Neural cell (in vitro differentiated cells): ENCODE results near the gene SUCLG2. TPM values are rescaled to one million over a fixed set of nuclear protein-coding genes. Genes with fewer than 3 reads are reported as not detected.

Experiments
- H2AFZ ChIP-seq: fragments of 200-600, 300-800 bp; sonication (generic), shearing (Covaris generic); 2 replicates; pipeline ENCODE4 v1.6.0; 2014; ENCODE audit warnings: low read depth, mild to moderate bottlenecking, antibody characterized with exemption, low read length, moderate library complexity
- H3F3A ChIP-seq: fragments of 200-600 bp; shearing (Covaris generic); 2 replicates; pipeline ENCODE4 v1.6.1; 2016; ENCODE audit warnings: mild to moderate bottlenecking, moderate library complexity, mixed read lengths, antibody characterized with exemption, low read length; ENCODE audit not compliant: insufficient read depth, poor library complexity, severe bottlenecking
- H3K27ac ChIP-seq: fragments of 200-600, 300-800 bp; sonication (generic), shearing (Covaris generic); 2 replicates; pipeline ENCODE4 v1.5.1; 2014; ENCODE audit warnings: mild to moderate bottlenecking, low read length, moderate library complexity
- H3K27me3 ChIP-seq: fragments of 300-800, 200-600 bp; sonication (generic), shearing (Covaris generic); 2 replicates; pipeline ENCODE4 v1.6.0; 2014; ENCODE audit warnings: mild to moderate bottlenecking, low read depth, low read length, moderate library complexity; ENCODE audit not compliant: insufficient read depth
- H3K36me3 ChIP-seq: fragments of 300-800, 200-600 bp; sonication (generic), shearing (Covaris generic); 2 replicates; pipeline ENCODE4 v1.5.1; 2014; ENCODE audit warnings: mild to moderate bottlenecking, antibody characterized with exemption, low read length, moderate library complexity; ENCODE audit not compliant: insufficient read depth
- H3K4me2 ChIP-seq: fragments of 300-800, 200-600 bp; sonication (generic), shearing (Covaris generic); 2 replicates; pipeline ENCODE4 v1.6.0; 2014; ENCODE audit warnings: mild to moderate bottlenecking, low read length
- H3K4me3 ChIP-seq: fragments of 300-800, 200-600 bp; sonication (generic), shearing (Covaris generic); 2 replicates; pipeline ENCODE4 v1.5.1; 2014; ENCODE audit warnings: mild to moderate bottlenecking, low read length, moderate library complexity
- H3K79me2 ChIP-seq: fragments of 200-600 bp; shearing (Covaris generic); replicated peaks from 2 replicates; pipeline ENCODE4 v1.6.0; 2014; ENCODE audit warnings: mild to moderate bottlenecking, low read length, moderate library complexity; ENCODE audit not compliant: insufficient read depth
- H3K9ac ChIP-seq: fragments of 300-800, 200-600 bp; sonication (generic), shearing (Covaris generic); 2 replicates; pipeline ENCODE4 v1.6.1; 2016; ENCODE audit warnings: mild to moderate bottlenecking, low read length, mixed read lengths
- H3K9me2 ChIP-seq: fragments of 200-600 bp; shearing (Covaris generic); 2 replicates; pipeline ENCODE4 v1.6.1; 2016; ENCODE audit warnings: mild to moderate bottlenecking, low read length, mixed read lengths; ENCODE audit not compliant: insufficient read depth
- H3K9me3 ChIP-seq: fragments of 200-600, 300-800 bp; sonication (generic), shearing (Covaris generic); 2 replicates; pipeline ENCODE4 v1.6.1; 2016; ENCODE audit warnings: mild to moderate bottlenecking, mixed run types, low read length, moderate library complexity, mixed read lengths
- H4K20me1 ChIP-seq: fragments of 200-600 bp; shearing (Covaris generic); 2 replicates; pipeline ENCODE4 v1.6.1; 2016; ENCODE audit warnings: mild to moderate bottlenecking, mixed run types; ENCODE audit not compliant: insufficient read depth
- EP300 ChIP-seq: fragments of 450-650 bp; conservative IDR thresholded peaks from 2 replicates; pipeline ENCODE4 v1.6.1; 2014; ENCODE audit warnings: antibody characterized with exemption, mild to moderate bottlenecking, moderate library complexity; ENCODE audit not compliant: poor library complexity, severe bottlenecking
- EZH2 ChIP-seq: fragments of 200-600, 300-800 bp; shearing (Covaris generic), sonication (generic); IDR thresholded peaks from 2 replicates; pipeline ENCODE4 v1.6.1; 2014; ENCODE audit warnings: antibody characterized with exemption, low read length, borderline replicate concordance, mild to moderate bottlenecking; ENCODE audit not compliant: insufficient read depth, poor library complexity, severe bottlenecking
- MXI1 ChIP-seq: fragments of 450-650 bp; conservative IDR thresholded peaks from 2 replicates; pipeline ENCODE4 v1.6.1; 2014; ENCODE audit warnings: antibody characterized with exemption, mild to moderate bottlenecking; ENCODE audit not compliant: poor library complexity, severe bottlenecking
- POLR2AphosphoS5 ChIP-seq: IDR thresholded peaks from 2 replicates; pipeline ENCODE4 v1.6.1; 2012
- RAD21 ChIP-seq: fragments of 450-650 bp; conservative IDR thresholded peaks from 2 replicates; pipeline ENCODE4 v1.6.1; 2014; ENCODE audit warnings: antibody characterized with exemption, mild to moderate bottlenecking, moderate library complexity
- SMC3 ChIP-seq: fragments of 450-650 bp; conservative IDR thresholded peaks from 2 replicates; pipeline ENCODE4 v1.6.1; 2014; ENCODE audit warnings: antibody characterized with exemption, mild to moderate bottlenecking, moderate library complexity; ENCODE audit not compliant: poor library complexity
- TAF1 ChIP-seq: IDR thresholded peaks from 2 replicates; pipeline ENCODE4 v1.6.1; 2012; ENCODE audit warnings: low read depth
- polyA plus RNA-seq: library from polyadenylated mRNA; depleted of rRNA; stranded (reverse); fragments of >200 nt; gene quantifications from 2 replicates; pipeline ENCODE4 v1.2.3, GENCODE V29; 2014
- TF ChIP-seq, protein P1 (sequence below): fragments of 450-650 bp; IDR thresholded peaks from 2 replicates; pipeline ENCODE4 v1.5.1; 2014; ENCODE audit warnings: antibody characterized with exemption, mild to moderate bottlenecking, moderate library complexity; ENCODE audit not compliant: poor library complexity, severe bottlenecking
- TF ChIP-seq, protein P2 (sequence below): IDR thresholded peaks from 2 replicates; pipeline ENCODE4 v1.6.1; 2012; ENCODE audit warnings: borderline replicate concordance

The SUCLG2 gene
- polyA plus RNA-seq, 1 donor from 2014 or later = 0.15 TPM

DNA sequence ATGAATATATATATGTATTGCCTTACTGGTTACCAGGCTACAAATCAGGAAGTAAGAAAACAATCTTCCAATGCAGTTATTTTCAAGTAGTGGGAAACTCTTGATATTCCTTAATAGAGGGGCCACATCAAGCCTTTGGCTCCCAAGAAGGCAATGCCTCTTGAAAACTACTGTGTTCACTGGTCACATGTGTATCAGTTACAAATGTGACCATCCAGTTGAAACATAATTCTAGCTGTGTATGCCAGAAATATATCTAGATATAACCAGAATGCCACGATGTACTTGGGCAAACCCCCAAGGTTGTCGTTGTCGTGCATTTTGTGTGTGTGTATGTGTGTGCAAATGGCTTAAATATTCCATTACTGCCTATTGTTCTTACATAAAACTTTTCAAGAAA, 200.8 kb downstream of the SUCLG2 start:
- Histone ChIP-seq H2AFZ (no peak overlapping the region), H3K4me2 (no peak overlapping the region), H3K9me3 (no peaks in the 10 kb centered on the region), H3K9me2 (no peaks in the 10 kb centered on the region), H3K9ac (no peak overlapping the region), H4K20me1 (no peaks in the 10 kb centered on the region), H3K36me3 (no peaks in the 10 kb centered on the region), H3F3A (no peaks in the 10 kb centered on the region), H3K79me2 (no peaks in the 10 kb centered on the region), H3K4me3 (no peak overlapping the region), H3K27me3 (no peaks in the 10 kb centered on the region), H3K27ac (no peak overlapping the region)
- TF ChIP-seq EZH2 (no peak), POLR2AphosphoS5 (no peak), EP300 (no peak)

DNA sequence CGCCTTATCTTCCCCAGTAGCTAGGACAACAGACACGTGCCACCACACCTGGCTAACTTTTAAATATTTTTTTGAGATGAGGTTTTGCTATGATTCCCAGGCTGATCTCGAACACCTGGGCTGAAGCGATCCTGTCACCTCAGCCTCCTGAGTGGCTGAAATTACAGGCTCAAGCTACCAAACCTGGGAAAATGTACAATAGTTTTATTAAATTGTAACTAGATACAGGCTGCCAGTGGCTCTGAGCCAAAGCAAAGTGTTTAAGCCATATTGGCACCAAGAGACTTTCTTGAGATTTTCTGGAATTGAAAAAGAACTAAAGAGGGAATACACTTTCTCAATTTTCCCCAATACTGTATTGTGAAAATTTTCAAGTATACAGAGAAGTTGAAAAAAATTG, 204.3 kb downstream of the SUCLG2 start:
- no peaks in the 10 kb centered on the region for H3F3A ChIP-seq
- H3K27ac ChIP-seq = no peak overlapping the region
- TF ChIP-seq MXI1 = no peak
- TF ChIP-seq TAF1 = no peak
- TF ChIP-seq RAD21 = no peak
- TF ChIP-seq, protein P1, sequence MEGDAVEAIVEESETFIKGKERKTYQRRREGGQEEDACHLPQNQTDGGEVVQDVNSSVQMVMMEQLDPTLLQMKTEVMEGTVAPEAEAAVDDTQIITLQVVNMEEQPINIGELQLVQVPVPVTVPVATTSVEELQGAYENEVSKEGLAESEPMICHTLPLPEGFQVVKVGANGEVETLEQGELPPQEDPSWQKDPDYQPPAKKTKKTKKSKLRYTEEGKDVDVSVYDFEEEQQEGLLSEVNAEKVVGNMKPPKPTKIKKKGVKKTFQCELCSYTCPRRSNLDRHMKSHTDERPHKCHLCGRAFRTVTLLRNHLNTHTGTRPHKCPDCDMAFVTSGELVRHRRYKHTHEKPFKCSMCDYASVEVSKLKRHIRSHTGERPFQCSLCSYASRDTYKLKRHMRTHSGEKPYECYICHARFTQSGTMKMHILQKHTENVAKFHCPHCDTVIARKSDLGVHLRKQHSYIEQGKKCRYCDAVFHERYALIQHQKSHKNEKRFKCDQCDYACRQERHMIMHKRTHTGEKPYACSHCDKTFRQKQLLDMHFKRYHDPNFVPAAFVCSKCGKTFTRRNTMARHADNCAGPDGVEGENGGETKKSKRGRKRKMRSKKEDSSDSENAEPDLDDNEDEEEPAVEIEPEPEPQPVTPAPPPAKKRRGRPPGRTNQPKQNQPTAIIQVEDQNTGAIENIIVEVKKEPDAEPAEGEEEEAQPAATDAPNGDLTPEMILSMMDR = no peak
- TF ChIP-seq SMC3 = no peak
- no peak for TF ChIP-seq EP300
- no peak for TF ChIP-seq POLR2AphosphoS5
- TF ChIP-seq, protein P2, sequence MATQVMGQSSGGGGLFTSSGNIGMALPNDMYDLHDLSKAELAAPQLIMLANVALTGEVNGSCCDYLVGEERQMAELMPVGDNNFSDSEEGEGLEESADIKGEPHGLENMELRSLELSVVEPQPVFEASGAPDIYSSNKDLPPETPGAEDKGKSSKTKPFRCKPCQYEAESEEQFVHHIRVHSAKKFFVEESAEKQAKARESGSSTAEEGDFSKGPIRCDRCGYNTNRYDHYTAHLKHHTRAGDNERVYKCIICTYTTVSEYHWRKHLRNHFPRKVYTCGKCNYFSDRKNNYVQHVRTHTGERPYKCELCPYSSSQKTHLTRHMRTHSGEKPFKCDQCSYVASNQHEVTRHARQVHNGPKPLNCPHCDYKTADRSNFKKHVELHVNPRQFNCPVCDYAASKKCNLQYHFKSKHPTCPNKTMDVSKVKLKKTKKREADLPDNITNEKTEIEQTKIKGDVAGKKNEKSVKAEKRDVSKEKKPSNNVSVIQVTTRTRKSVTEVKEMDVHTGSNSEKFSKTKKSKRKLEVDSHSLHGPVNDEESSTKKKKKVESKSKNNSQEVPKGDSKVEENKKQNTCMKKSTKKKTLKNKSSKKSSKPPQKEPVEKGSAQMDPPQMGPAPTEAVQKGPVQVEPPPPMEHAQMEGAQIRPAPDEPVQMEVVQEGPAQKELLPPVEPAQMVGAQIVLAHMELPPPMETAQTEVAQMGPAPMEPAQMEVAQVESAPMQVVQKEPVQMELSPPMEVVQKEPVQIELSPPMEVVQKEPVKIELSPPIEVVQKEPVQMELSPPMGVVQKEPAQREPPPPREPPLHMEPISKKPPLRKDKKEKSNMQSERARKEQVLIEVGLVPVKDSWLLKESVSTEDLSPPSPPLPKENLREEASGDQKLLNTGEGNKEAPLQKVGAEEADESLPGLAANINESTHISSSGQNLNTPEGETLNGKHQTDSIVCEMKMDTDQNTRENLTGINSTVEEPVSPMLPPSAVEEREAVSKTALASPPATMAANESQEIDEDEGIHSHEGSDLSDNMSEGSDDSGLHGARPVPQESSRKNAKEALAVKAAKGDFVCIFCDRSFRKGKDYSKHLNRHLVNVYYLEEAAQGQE = no peak
- no peak for TF ChIP-seq EZH2
- no peak overlapping the region for H3K4me2 ChIP-seq
- H2AFZ ChIP-seq = no peak overlapping the region
- no peaks in the 10 kb centered on the region for H3K9me2 ChIP-seq
- no peaks in the 10 kb centered on the region for H3K36me3 ChIP-seq
- no peak overlapping the region for H3K4me3 ChIP-seq
- H4K20me1 ChIP-seq = no peaks in the 10 kb centered on the region
- H3K9me3 ChIP-seq = no peaks in the 10 kb centered on the region
- no peaks in the 10 kb centered on the region for H3K79me2 ChIP-seq
- no peaks in the 10 kb centered on the region for H3K27me3 ChIP-seq
- H3K9ac ChIP-seq = no peak overlapping the region

DNA sequence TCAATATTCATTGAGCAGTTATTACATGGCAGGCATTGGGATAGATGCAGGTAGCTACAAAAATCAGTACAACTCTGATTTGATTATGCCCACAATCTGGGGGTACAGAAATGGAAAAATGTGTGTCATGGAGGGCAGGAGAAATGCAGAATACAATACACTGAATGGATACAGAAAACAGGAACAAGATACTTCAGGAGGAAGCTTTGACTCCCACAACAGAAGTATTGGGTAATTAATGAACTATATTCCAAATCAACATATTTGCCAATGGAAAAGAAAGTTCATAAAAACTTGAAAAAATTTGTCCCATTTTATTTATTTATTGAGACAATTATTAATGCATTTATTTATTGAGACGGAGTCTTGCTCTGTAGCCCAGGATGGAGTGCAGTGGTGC, 207.0 kb downstream of the SUCLG2 start:
- Histone ChIP-seq H3F3A (no peaks in the 10 kb centered on the region), H3K36me3 (no peaks in the 10 kb centered on the region), H3K9me3 (no peaks in the 10 kb centered on the region)

More for the DNA sequence above, 207.0 kb downstream of the SUCLG2 start:
- TF ChIP-seq EZH2 (no peak), POLR2AphosphoS5 (no peak), SMC3 (no peak), MXI1 (no peak), RAD21 (no peak), EP300 (no peak), TAF1 (no peak)
- TF ChIP-seq, protein P2 = no peak
- TF ChIP-seq, protein P1 = no peak
- H3K9ac ChIP-seq = no peak overlapping the region
- no peaks in the 10 kb centered on the region for H3K79me2 ChIP-seq
- no peaks in the 10 kb centered on the region for H3K27me3 ChIP-seq
- H3K27ac ChIP-seq = no peak overlapping the region
- no peak overlapping the region for H3K4me3 ChIP-seq
- H3K4me2 ChIP-seq = no peak overlapping the region
- no peaks in the 10 kb centered on the region for H4K20me1 ChIP-seq
- no peak overlapping the region for H2AFZ ChIP-seq
- no peaks in the 10 kb centered on the region for H3K9me2 ChIP-seq
